BLaER1 treated with 17β-estradiol and CSF1 and Interleukin-3, amounts not matched to agents 10 nM and 100 nM (cell line): ENCODE results near the gene XRCC4.
A peak's percentile ranks its signal among the peaks of the same experiment; 100 is the strongest.

ENCODE experiments used
- H3K27ac ChIP-seq, 11 experiments: shearing (Covaris generic); formaldehyde crosslinking; 2 replicates each; pipeline ENCODE4 v1.8.1; 2022
- H3K27me3 ChIP-seq, 11 experiments: shearing (Covaris generic); formaldehyde crosslinking; 2 replicates each; pipeline ENCODE4 v1.8.1; 2022
- H3K36me3 ChIP-seq, 11 experiments: shearing (Covaris generic); formaldehyde crosslinking; 2 replicates each; pipeline ENCODE4 v1.8.1; 2022
- H3K4me1 ChIP-seq, 10 experiments: shearing (Covaris generic); formaldehyde crosslinking; 2 replicates each; pipeline ENCODE4 v1.8.1; 2022
- H3K4me2 ChIP-seq, 11 experiments: shearing (Covaris generic); formaldehyde crosslinking; 2 replicates each; pipeline ENCODE4 v1.8.1; 2022
- H3K4me3 ChIP-seq, 10 experiments: shearing (Covaris generic); formaldehyde crosslinking; 2 replicates each; pipeline ENCODE4 v1.8.1; 2022
- H3K9ac ChIP-seq, 11 experiments: shearing (Covaris generic); formaldehyde crosslinking; 2 replicates each; pipeline ENCODE4 v1.8.1; 2022
- H3K9me3 ChIP-seq, 11 experiments: shearing (Covaris generic); formaldehyde crosslinking; replicated peaks in 1 of 11; 2 replicates each; pipeline ENCODE4 v1.8.1; 2022
- H4K20me1 ChIP-seq, 11 experiments: shearing (Covaris generic); formaldehyde crosslinking; 2 replicates each; pipeline ENCODE4 v1.8.1; 2022
- Cebpa-rat ChIP-seq, 11 experiments: shearing (Covaris generic); IDR thresholded peaks; 2 replicates each; pipeline ENCODE4 v1.8.1; 2022

Gene XRCC4

DNA sequence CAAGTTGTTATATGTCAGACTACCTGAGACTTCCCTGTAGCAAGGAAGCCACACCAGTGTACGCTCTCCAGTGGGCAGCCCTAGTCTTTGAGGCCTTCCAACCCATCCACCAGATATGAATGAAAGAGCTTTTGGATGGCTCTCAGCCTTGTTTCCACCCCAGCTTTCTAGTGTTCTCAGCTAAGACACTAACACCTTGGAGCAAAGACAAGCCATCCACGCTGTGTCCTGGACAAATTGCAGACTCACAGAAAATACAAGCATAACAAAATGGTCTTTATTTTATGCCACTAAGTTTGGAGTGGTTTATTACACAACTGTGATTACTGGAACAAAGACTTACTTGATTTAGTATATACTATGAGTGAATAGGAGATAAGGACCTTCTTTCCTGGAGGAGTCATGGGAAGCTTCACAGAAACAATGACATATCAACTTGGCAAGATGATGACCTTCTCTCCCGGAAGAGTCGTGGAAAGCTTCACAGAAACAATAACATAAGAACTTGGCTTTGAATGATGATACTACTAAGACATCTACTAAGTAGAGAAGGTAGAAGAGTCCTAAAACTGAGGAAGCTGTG, 260.2 kb downstream of the XRCC4 start:
- Histone ChIP-seq H3K9me3 (peaks cover 0 to 17% (median 0%) of the 10 kb centered on the region in 11 experiments; a peak in 4 of 22 replicates), H3K4me2 (no peak overlapping the region), H3K36me3 (peaks cover 0 to 11% (median 0%) of the 10 kb centered on the region in 11 experiments; a peak in 1 of 22 replicates), H3K27ac (peak overlapping the region in 1 of 11 experiments; percentile 12; a peak in 1 of 22 replicates), H3K4me1 (peaks cover 6 to 36% (median 11%) of the 10 kb centered on the region in 10 experiments; a peak in 18 of 20 replicates), H3K9ac (no peak overlapping the region), H3K27me3 (no peaks in the 10 kb centered on the region), H4K20me1 (no peaks in the 10 kb centered on the region), H3K4me3 (no peak overlapping the region)
- no peak for TF ChIP-seq Cebpa-rat (IDR thresholded peaks at IDR 0.05)

DNA sequence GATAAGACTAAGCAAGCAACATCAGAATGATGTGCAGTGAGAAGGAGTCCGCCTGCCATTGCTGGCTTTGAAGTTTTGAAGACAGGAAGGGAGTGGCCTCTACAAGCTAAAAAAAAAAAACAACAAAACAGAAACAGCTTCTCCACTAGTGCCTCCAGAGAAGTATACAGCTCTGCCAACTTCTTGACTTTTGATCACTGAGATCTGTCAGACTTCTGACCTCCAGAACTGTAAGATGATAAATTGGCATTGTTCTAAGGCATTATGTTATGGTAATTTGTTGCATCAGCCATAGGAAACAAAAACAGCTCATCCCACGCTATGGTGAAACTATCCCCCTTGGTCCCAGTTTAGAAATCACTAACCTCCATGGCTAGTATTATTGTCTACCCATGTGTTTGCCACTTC, 263.2 kb downstream of the XRCC4 start:
- Histone ChIP-seq H3K9me3 (peaks cover 0 to 34% (median 0%) of the 10 kb centered on the region in 11 experiments; a peak in 5 of 22 replicates), H3K4me3 (peak overlapping the region in 1 of 10 experiments; percentile 28; a peak in 1 of 20 replicates), H4K20me1 (no peaks in the 10 kb centered on the region), H3K9ac (peak overlapping the region in 3 of 11 experiments; percentile 1 to 40 (median 34); a peak in 4 of 22 replicates), H3K4me2 (peak overlapping the region in 10 of 11 experiments; percentile 31 to 78 (median 38); a peak in 19 of 22 replicates), H3K27ac (peak overlapping the region in 6 of 11 experiments; percentile 27 to 75 (median 58); a peak in 10 of 22 replicates), H3K36me3 (peaks cover 0 to 21% (median 0%) of the 10 kb centered on the region in 11 experiments; a peak in 1 of 22 replicates), H3K4me1 (peaks cover 6 to 33% (median 11%) of the 10 kb centered on the region in 10 experiments; a peak in 18 of 20 replicates), H3K27me3 (no peaks in the 10 kb centered on the region)
- TF ChIP-seq Cebpa-rat (IDR thresholded peaks at IDR 0.05) = no peak

DNA sequence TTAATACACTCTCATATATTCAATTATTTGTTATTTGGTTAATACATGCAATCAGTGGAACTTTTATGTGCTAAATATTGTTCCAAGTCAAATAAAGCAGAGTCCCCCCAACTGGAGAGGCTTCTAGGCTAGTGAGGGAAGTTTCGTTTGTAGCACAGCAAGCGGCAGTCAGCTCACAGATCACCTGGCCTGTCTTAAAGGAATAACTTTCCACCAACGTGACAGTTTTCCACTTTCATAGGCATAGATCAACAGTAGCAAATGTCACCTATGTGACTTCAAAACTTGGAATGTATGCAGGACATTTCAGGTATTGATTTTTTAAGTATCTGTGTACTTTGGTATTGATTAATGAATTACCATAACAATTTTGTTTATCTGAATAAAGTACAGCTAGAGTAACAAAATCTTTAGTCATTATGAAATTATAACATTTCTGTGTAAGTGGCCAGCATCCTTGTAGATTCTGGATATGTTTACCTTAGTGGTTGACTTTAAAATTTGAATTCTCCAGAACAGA, 264.5 kb downstream of the XRCC4 start:
- Histone ChIP-seq H3K4me2 (peak overlapping the region in 1 of 11 experiments; percentile 78; a peak in 1 of 22 replicates), H3K4me3 (no peak overlapping the region), H3K4me1 (peaks cover 6 to 32% (median 11%) of the 10 kb centered on the region in 10 experiments; a peak in 18 of 20 replicates), H4K20me1 (no peaks in the 10 kb centered on the region), H3K27ac (peak overlapping the region in 2 of 11 experiments; percentile 72 to 75; a peak in 2 of 22 replicates), H3K27me3 (no peaks in the 10 kb centered on the region), H3K9me3 (peaks cover 0 to 47% (median 1%) of the 10 kb centered on the region in 11 experiments; a peak in 14 of 22 replicates), H3K36me3 (peaks cover 0 to 22% (median 0%) of the 10 kb centered on the region in 11 experiments; a peak in 1 of 22 replicates), H3K9ac (no peak overlapping the region)
- no peak for TF ChIP-seq Cebpa-rat (IDR thresholded peaks at IDR 0.05)

DNA sequence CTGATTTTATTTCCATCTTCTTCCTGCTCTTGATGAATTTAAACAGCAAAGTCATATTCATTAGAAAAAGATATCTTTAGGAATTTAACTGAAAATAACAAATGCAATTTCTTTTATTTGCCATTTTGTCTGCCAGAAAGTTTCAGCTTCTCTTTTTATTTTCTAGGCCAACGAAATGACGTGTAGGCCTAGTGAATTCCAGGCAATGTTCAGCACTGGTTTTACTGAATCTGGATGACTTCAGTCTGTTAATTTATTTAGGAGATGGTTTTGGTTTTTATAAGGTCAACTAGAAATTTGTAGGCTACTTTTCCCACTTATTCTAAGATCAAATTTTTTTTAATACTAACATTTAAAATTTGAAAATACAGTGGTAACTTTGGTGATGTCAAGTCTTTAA, 265.1 kb downstream of the XRCC4 start:
- no peak overlapping the region for H3K27ac ChIP-seq

DNA sequence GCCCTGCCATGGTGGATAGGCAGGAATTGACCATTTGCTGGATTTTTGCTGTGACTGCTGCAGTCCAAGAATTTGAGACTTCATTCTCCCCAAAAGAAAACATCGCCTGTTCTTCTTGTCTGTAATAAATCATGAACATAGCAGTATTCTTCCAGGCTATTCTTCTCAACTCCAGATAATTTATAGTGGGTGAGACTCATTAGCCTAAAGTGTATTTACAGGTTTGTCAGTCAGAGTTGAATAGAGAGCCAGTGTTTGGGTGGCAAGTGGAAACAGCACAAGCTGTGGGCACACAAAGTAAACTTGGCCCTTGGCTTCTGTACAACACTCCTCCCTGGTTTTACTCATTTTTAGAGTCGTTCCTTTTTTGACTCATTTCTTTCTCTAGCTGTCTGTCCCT, 266.0 kb downstream of the XRCC4 start:
- Histone ChIP-seq H3K9me3 (peaks cover 13 to 52% (median 16%) of the 10 kb centered on the region in 11 experiments), H3K36me3 (peaks cover 5 to 23% (median 12%) of the 10 kb centered on the region in 11 experiments; a peak in 21 of 22 replicates), H3K9ac (no peak overlapping the region), H4K20me1 (no peaks in the 10 kb centered on the region), H3K4me1 (peaks cover 6 to 32% (median 11%) of the 10 kb centered on the region in 10 experiments; a peak in 18 of 20 replicates), H3K27ac (no peak overlapping the region), H3K4me3 (no peak overlapping the region), H3K4me2 (no peak overlapping the region), H3K27me3 (no peaks in the 10 kb centered on the region)
- TF ChIP-seq Cebpa-rat (IDR thresholded peaks at IDR 0.05) = no peak

More for the DNA sequence above, 265.1 kb downstream of the XRCC4 start:
- Histone ChIP-seq H3K27me3 (no peaks in the 10 kb centered on the region), H3K4me2 (no peak overlapping the region), H3K9me3 (peaks cover 5 to 52% (median 7%) of the 10 kb centered on the region in 11 experiments), H3K4me3 (no peak overlapping the region), H3K4me1 (peaks cover 6 to 32% (median 11%) of the 10 kb centered on the region in 10 experiments; a peak in 18 of 20 replicates), H4K20me1 (no peaks in the 10 kb centered on the region), H3K36me3 (peaks cover 0 to 22% (median 4%) of the 10 kb centered on the region in 11 experiments; a peak in 12 of 22 replicates), H3K9ac (no peak overlapping the region)
- TF ChIP-seq Cebpa-rat (IDR thresholded peaks at IDR 0.05) = no peak

DNA sequence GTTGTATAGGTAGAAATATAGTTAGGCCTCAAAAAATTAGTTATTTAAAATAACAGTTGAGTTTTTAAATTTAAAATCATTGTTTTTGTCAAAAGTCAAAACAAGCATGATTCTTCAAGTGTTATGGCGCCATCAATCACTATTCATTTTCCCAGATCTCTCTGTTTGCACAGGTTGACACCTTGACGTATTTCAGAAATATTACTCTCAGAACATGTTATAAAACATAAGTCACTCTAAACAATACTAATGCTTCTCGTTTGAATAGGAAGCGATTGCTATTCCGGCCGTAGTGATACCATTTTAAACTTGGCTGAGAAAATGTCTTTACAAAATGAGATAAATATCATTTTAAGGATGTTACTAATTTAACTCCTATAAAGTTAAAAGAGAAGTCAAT, 268.1 kb downstream of the XRCC4 start:
- no peak for TF ChIP-seq Cebpa-rat (IDR thresholded peaks at IDR 0.05)
- Histone ChIP-seq H3K36me3 (peaks cover 10 to 45% (median 17%) of the 10 kb centered on the region in 11 experiments; a peak in 21 of 22 replicates), H4K20me1 (no peaks in the 10 kb centered on the region), H3K9me3 (peaks cover 34 to 69% (median 37%) of the 10 kb centered on the region in 11 experiments), H3K27ac (no peak overlapping the region), H3K4me3 (no peak overlapping the region), H3K9ac (no peak overlapping the region), H3K27me3 (no peaks in the 10 kb centered on the region), H3K4me2 (no peak overlapping the region), H3K4me1 (peaks cover 2 to 21% (median 4%) of the 10 kb centered on the region in 10 experiments; a peak in 17 of 20 replicates)

DNA sequence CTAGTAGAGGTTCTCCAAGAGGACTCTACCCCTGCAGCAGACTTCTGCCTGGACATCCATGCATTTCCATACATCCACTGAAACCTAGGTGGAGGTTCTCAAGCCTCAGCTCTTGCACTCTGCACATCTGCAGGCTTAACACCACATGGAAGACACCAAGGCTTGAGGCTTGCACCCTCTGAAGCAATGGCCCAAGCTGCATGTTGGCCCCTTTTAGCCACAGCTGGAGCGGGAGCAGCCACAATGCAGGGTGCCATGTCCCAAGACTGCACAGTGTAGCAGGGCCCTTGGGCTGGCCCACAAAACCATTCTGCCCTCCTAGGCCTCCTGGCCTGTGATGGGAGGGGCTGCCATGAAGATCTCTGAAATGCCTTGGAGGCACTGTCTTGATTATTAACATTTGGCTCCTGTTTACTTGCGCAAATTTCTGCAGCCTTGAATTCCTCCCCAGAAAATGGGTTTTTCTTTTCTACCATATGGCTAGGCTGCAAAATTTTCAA, 271.0 kb downstream of the XRCC4 start:
- Histone ChIP-seq H3K4me1 (peaks cover 0 to 3% (median 0%) of the 10 kb centered on the region in 10 experiments; a peak in 1 of 20 replicates), H3K27ac (no peak overlapping the region), H3K4me2 (no peak overlapping the region), H4K20me1 (no peaks in the 10 kb centered on the region), H3K27me3 (no peaks in the 10 kb centered on the region), H3K9me3 (peaks cover 40 to 84% (median 45%) of the 10 kb centered on the region in 11 experiments), H3K36me3 (peaks cover 10 to 61% (median 20%) of the 10 kb centered on the region in 11 experiments; a peak in 21 of 22 replicates), H3K9ac (no peak overlapping the region), H3K4me3 (peak overlapping the region in 3 of 10 experiments; percentile 7 to 27 (median 21); a peak in 2 of 20 replicates)
- TF ChIP-seq Cebpa-rat (IDR thresholded peaks at IDR 0.05) = no peak

DNA sequence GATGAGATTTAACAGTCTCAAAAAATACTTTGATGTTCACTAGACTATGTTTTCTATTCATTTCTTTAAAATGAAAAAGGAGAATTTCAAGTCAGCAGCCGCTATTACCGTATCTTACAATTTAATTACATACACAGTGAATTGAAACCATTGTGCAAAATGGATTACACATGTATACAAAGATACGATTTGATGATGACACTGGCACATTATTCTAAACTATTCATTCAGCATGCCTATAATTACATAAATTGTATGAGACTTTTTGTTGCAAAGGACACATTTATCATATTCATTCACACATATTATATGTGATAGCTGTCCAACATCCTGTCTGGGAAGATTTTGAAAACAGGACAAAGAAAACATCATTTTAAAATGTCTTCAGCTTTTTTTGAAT, 275.9 kb downstream of the XRCC4 start:
- Histone ChIP-seq H3K4me1 (peaks cover 0 to 6% (median 0%) of the 10 kb centered on the region in 10 experiments; a peak in 3 of 20 replicates), H3K27me3 (no peaks in the 10 kb centered on the region), H3K4me3 (no peak overlapping the region), H3K27ac (no peak overlapping the region), H4K20me1 (no peaks in the 10 kb centered on the region), H3K9me3 (peaks cover 27 to 72% (median 30%) of the 10 kb centered on the region in 11 experiments), H3K36me3 (peaks cover 3 to 61% (median 9%) of the 10 kb centered on the region in 11 experiments; a peak in 20 of 22 replicates), H3K9ac (no peak overlapping the region), H3K4me2 (no peak overlapping the region)
- TF ChIP-seq Cebpa-rat (IDR thresholded peaks at IDR 0.05) = no peak

DNA sequence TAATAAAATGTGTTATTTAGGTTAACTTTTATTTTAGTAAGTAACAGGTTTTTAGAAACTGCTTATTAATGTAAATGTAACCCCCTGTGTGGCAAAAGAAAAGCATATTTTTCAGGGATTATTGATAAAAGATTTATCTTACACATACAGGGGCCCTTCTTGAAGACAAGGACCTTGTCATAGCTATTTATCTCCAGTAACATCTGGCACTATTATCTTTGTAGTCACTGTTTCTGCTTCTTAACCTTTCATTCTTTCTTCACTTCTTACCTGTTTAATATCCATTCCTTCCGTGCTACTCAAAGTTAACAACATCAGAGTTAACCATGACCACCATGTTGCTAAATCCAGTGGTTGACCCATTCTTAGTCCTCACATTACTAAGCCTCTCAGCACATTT, 276.4 kb downstream of the XRCC4 start:
- Histone ChIP-seq H3K9me3 (peaks cover 22 to 72% (median 25%) of the 10 kb centered on the region in 11 experiments), H3K4me1 (peaks cover 0 to 6% (median 0%) of the 10 kb centered on the region in 10 experiments; a peak in 3 of 20 replicates), H3K27me3 (no peaks in the 10 kb centered on the region), H3K36me3 (peaks cover 0 to 55% (median 4%) of the 10 kb centered on the region in 11 experiments; a peak in 9 of 22 replicates), H4K20me1 (no peaks in the 10 kb centered on the region), H3K4me3 (no peak overlapping the region), H3K4me2 (no peak overlapping the region), H3K9ac (no peak overlapping the region), H3K27ac (no peak overlapping the region)
- no peak for TF ChIP-seq Cebpa-rat (IDR thresholded peaks at IDR 0.05)
